ENCODE data around the gene PACSIN2. TPM values are rescaled to one million over a fixed set of nuclear protein-coding genes. Genes with fewer than 3 reads are reported as not detected.

Gene PACSIN2
- total RNA-seq, 3 donors from 2014 or later (not counting 1 experiment from before 2014, with no cell fraction given), result 37.1 to 48.5 (median 47.6) TPM

GRCh38 chr22:43042101-43042780 lies 27.3 kb upstream of the PACSIN2 start:
- no peaks in the 10 kb centered on the region for H3K27me3 ChIP-seq (ENCODE audit: control insufficient read depth, insufficient read depth, low read length)
- ATAC-seq (no peak), DNase-seq (no peak)
- Mint-ChIP-seq H3K9me3 (no peaks in the 10 kb centered on the region), H3K36me3 (no peaks in the 10 kb centered on the region), H3K4me3 (no peak overlapping the region), H3K27ac (no peak overlapping the region), H3K4me1 (peaks cover 0 to 5% of the 10 kb centered on the region in 2 donors), H3K27me3 (ENCODE audit: low read depth in 2 of 2) (no peaks in the 10 kb centered on the region)
- no peaks in the 10 kb centered on the region for H3K4me1 ChIP-seq (ENCODE audit: control insufficient read depth, insufficient read depth, low read length)
- no peak overlapping the region for H3K4me3 ChIP-seq (ENCODE audit: low read length)
- TF ChIP-seq CTCF (IDR thresholded peaks at IDR 0.05), result no peak
- no peaks in the 10 kb centered on the region for H3K9me3 ChIP-seq (ENCODE audit: control insufficient read depth, insufficient read depth, low read length)
- peaks cover 3% of the 10 kb centered on the region for H3K36me3 ChIP-seq (ENCODE audit: control insufficient read depth, insufficient read depth, low read length)
- intact Hi-C loops (cut with micrococcal nuclease), result no loop called here
- no peak overlapping the region for H3K27ac ChIP-seq (ENCODE audit: low read length)
- WGBS (ENCODE audit: insufficient coverage), result 96% methylated on average over 20 of the region's 20 CpGs

DNA sequence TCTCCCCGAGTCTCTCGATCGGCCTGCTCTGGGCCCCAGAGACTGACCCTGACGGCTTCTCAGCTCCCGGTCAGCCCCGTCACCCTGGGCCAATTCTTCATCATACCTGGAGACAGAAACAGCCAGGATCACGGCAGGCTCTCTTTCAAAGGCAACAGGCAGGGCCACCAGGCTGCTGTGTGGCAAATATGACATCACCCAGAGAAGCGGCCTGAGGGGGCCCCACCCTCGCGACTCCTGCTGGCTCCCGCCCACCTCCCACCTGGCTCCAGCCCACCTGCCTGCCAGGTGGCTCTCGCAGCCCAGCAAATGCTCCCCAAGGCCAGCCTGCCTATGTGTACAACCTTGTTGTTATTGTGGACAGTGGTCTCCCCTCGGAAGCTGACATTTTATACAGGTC lies 24.9 kb upstream of the PACSIN2 start:
- WGBS (ENCODE audit: insufficient coverage), result 91% methylated on average over 13 of the region's 13 CpGs
- intact Hi-C loops (cut with micrococcal nuclease), result no loop called here
- no peak overlapping the region for H3K4me3 Mint-ChIP-seq

GRCh38 chr22:43038325-43038724 lies 23.4 kb upstream of the PACSIN2 start:
- intact Hi-C loops (cut with micrococcal nuclease), result no loop called here
- no peak for DNase-seq
- H3K27me3 ChIP-seq (ENCODE audit: control insufficient read depth, insufficient read depth, low read length), result no peaks in the 10 kb centered on the region
- H3K36me3 ChIP-seq (ENCODE audit: control insufficient read depth, insufficient read depth, low read length), result no peaks in the 10 kb centered on the region
- H3K27me3 Mint-ChIP-seq (ENCODE audit: low read depth in 2 of 2), result no peaks in the 10 kb centered on the region
- TF ChIP-seq CTCF (IDR thresholded peaks at IDR 0.05), result no peak
- H3K4me1 Mint-ChIP-seq, result peaks cover 0 to 6% of the 10 kb centered on the region in 2 donors
- no peaks in the 10 kb centered on the region for H3K36me3 Mint-ChIP-seq
- H3K4me3 ChIP-seq (ENCODE audit: low read length), result no peak overlapping the region
- no peak for ATAC-seq
- H3K27ac ChIP-seq (ENCODE audit: low read length), result no peak overlapping the region
- H3K9me3 Mint-ChIP-seq, result no peaks in the 10 kb centered on the region
- H3K27ac Mint-ChIP-seq, result no peak overlapping the region
- 97% methylated on average over 15 of the region's 15 CpGs for WGBS (ENCODE audit: insufficient coverage)
- H3K9me3 ChIP-seq (ENCODE audit: control insufficient read depth, insufficient read depth, low read length), result no peaks in the 10 kb centered on the region
- H3K4me3 Mint-ChIP-seq, result no peak overlapping the region
- H3K4me1 ChIP-seq (ENCODE audit: control insufficient read depth, insufficient read depth, low read length), result peaks cover 5% of the 10 kb centered on the region

More for the DNA sequence above, 24.9 kb upstream of the PACSIN2 start:
- no peak for DNase-seq
- Mint-ChIP-seq H3K4me1 (peaks cover 0 to 5% of the 10 kb centered on the region in 2 donors), H3K27me3 (ENCODE audit: low read depth in 2 of 2) (no peaks in the 10 kb centered on the region), H3K36me3 (no peaks in the 10 kb centered on the region), H3K9me3 (no peaks in the 10 kb centered on the region), H3K27ac (no peak overlapping the region)
- Histone ChIP-seq H3K27me3 (ENCODE audit: control insufficient read depth, insufficient read depth, low read length) (no peaks in the 10 kb centered on the region), H3K27ac (ENCODE audit: low read length) (no peak overlapping the region), H3K4me1 (ENCODE audit: control insufficient read depth, insufficient read depth, low read length) (no peaks in the 10 kb centered on the region), H3K4me3 (ENCODE audit: low read length) (no peak overlapping the region), H3K9me3 (ENCODE audit: control insufficient read depth, insufficient read depth, low read length) (no peaks in the 10 kb centered on the region), H3K36me3 (ENCODE audit: control insufficient read depth, insufficient read depth, low read length) (no peaks in the 10 kb centered on the region)
- no peak for TF ChIP-seq CTCF (IDR thresholded peaks at IDR 0.05)
- ATAC-seq, result no peak

Data from natural killer cell (primary cell).